Motor neuron (in vitro differentiated cells): ENCODE measurements around the gene OSBP2. TPM values are rescaled to one million over a fixed set of nuclear protein-coding genes. Genes with fewer than 3 reads are reported as not detected.

ENCODE experiments used
- ATAC-seq, 8 experiments: fragments of 200-7000 bp; cut with Tn5 transposase; replicated peaks in 6 of 8; 2 replicates each; pipeline ENCODE4 v1.8.0; 2021; ENCODE audit warnings: mild to moderate bottlenecking in 8 of 8, moderate library complexity in 8 of 8
- H3K27ac ChIP-seq, 2 donors: fragments of 250-450 bp; sonication (Bioruptor Pico); 2 replicates each; pipeline ENCODE4 v1.9.0; 2021; ENCODE audit warnings: antibody characterized with exemption in 2 of 2, mild to moderate bottlenecking in 2 of 2, moderate library complexity in 1 of 2
- H3K4me1 ChIP-seq, 2 donors: fragments of 250-450 bp; sonication (Bioruptor Pico); replicated peaks in 1 of 2; 2 replicates each; pipeline ENCODE4 v1.6.1; 2021; ENCODE audit warnings: antibody characterized with exemption in 2 of 2, mild to moderate bottlenecking in 2 of 2, moderate library complexity in 1 of 2
- H3K4me3 ChIP-seq, 5 donors: fragments of 250-450 bp; sonication (Bioruptor Pico); 2 replicates each; pipeline ENCODE4 v1.9.0; 2021; ENCODE audit warnings: antibody characterized with exemption in 5 of 5, mild to moderate bottlenecking in 5 of 5, moderate library complexity in 4 of 5
- WGBS, 10 experiments: fragments of 450-650 bp; shearing (Covaris generic); methylation state at CpG; one replicate each; pipeline ENCODE4 v1.0.0; 2022; 5-methylcytosine and 5-hydroxymethylcytosine counted together
- in situ Hi-C, 9 experiments: fragments of 400-800 bp; cut with MboI; loops; one replicate each; pipeline ENCODE4 v1.15.0; 2021; ENCODE audit warnings: low sequenced_read_pairs in 9 of 9, low pct_unique_long_range_greater_than_20kb in 2 of 9; ENCODE audit not compliant: unreplicated experiment in 9 of 9
- total RNA-seq, 8 experiments: library from RNA; unstranded; fragments of 300-600 nt; gene quantifications; 2 replicates each; pipeline versions ENCODE4 v1.2.3 to v1.2.4, GENCODE V29; 2022

Gene OSBP2
- total RNA-seq, 8 experiments from 2014 or later = 0.63 to 16.6 (median 5.4) TPM

GRCh38 chr22:30927806-30928205, 233.1 kb downstream of the OSBP2 start:
- WGBS, 10 experiments = 60 to 100% (median 98%) methylated on average over 1 to 7 of the region's 10 CpGs; no CpG with 5 or more reads in 7 of the 10 experiments

GRCh38 chr22:30928401-30928800, 233.7 kb downstream of the OSBP2 start:
- ATAC-seq = no peak
- no peak overlapping the region for H3K4me3 ChIP-seq
- H3K27ac ChIP-seq = no peak overlapping the region
- in situ Hi-C loops = loop anchor here in 1 of 9 experiments (10.0 kb wide), 1 partner anchor 164 kb away; no protein-coding TSS in a partner anchor
- no peaks in the 10 kb centered on the region for H3K4me1 ChIP-seq
- 88 to 100% (median 100%) methylated on average over 1 to 5 of the region's 6 CpGs; no CpG with 5 or more reads in 3 of the 10 experiments for WGBS, 10 experiments

More at GRCh38 chr22:30927806-30928205, 233.1 kb downstream of the OSBP2 start:
- H3K4me3 ChIP-seq = no peak overlapping the region
- no peaks in the 10 kb centered on the region for H3K4me1 ChIP-seq
- no peak overlapping the region for H3K27ac ChIP-seq
- no peak for ATAC-seq
- in situ Hi-C loops = loop anchor here in 1 of 9 experiments (10.0 kb wide), 1 partner anchor 163 kb away; no protein-coding TSS in a partner anchor

- no peak for ATAC-seq
- H3K27ac ChIP-seq = no peak overlapping the region
- in situ Hi-C loops = no loop called here
- H3K4me1 ChIP-seq = no peaks in the 10 kb centered on the region
- H3K4me3 ChIP-seq = no peak overlapping the region
- WGBS, 10 experiments = 80 to 100% (median 100%) methylated on average over 1 to 3 of the region's 3 CpGs; no CpG with 5 or more reads in 5 of the 10 experiments
These were observed 235.6 kb downstream of the OSBP2 start for GRCh38 chr22:30930228-30930627.

- no peak for ATAC-seq
- Histone ChIP-seq H3K27ac (no peak overlapping the region), H3K4me3 (no peak overlapping the region), H3K4me1 (no peaks in the 10 kb centered on the region)
- WGBS, 10 experiments = 69 to 100% (median 90%) methylated on average over 3 to 4 of the region's 4 CpGs; no CpG with 5 or more reads in 6 of the 10 experiments
- in situ Hi-C loops = no loop called here
These were observed 237.0 kb downstream of the OSBP2 start for GRCh38 chr22:30931541-30932300.

GRCh38 chr22:30932661-30933060, 238.0 kb downstream of the OSBP2 start:
- Histone ChIP-seq H3K27ac (no peak overlapping the region), H3K4me1 (no peaks in the 10 kb centered on the region), H3K4me3 (no peak overlapping the region)
- in situ Hi-C loops = no loop called here
- no peak for ATAC-seq
- 89 to 100% (median 90%) methylated on average over 4 to 6 of the region's 16 CpGs; no CpG with 5 or more reads in 7 of the 10 experiments for WGBS, 10 experiments

- Histone ChIP-seq H3K4me3 (no peak overlapping the region), H3K27ac (no peak overlapping the region), H3K4me1 (no peaks in the 10 kb centered on the region)
- WGBS, 10 experiments = 40 to 100% (median 92%) methylated on average over 1 to 4 of the region's 7 CpGs; no CpG with 5 or more reads in 4 of the 10 experiments
- ATAC-seq = no peak
- in situ Hi-C loops = no loop called here
These were observed 238.8 kb downstream of the OSBP2 start for GRCh38 chr22:30933457-30933856.

- Histone ChIP-seq H3K4me3 (no peak overlapping the region), H3K27ac (no peak overlapping the region), H3K4me1 (no peaks in the 10 kb centered on the region)
- in situ Hi-C loops = no loop called here
- no peak for ATAC-seq
- WGBS, 10 experiments = 83 to 100% (median 100%) methylated on average over 1 to 4 of the region's 8 CpGs; no CpG with 5 or more reads in 3 of the 10 experiments
These were observed 239.4 kb downstream of the OSBP2 start for GRCh38 chr22:30934053-30934452.

- ATAC-seq = no peak
- no peak overlapping the region for H3K27ac ChIP-seq
- in situ Hi-C loops = loop anchor here in 1 of 9 experiments (10.0 kb wide), 1 partner anchor 144 kb away; the partner anchor contains the start of gene SMTN
- H3K4me3 ChIP-seq = no peak overlapping the region
- 59 to 100% (median 88%) methylated on average over 1 to 5 of the region's 7 CpGs; no CpG with 5 or more reads in 5 of the 10 experiments for WGBS, 10 experiments
- H3K4me1 ChIP-seq = no peaks in the 10 kb centered on the region
These were observed 246.2 kb downstream of the OSBP2 start for GRCh38 chr22:30940685-30941362.

GRCh38 chr22:30941363-30941740, 246.7 kb downstream of the OSBP2 start:
- in situ Hi-C loops = loop anchor here in 1 of 9 experiments (10.0 kb wide), 1 partner anchor 143 kb away; the partner anchor contains the start of gene SMTN
- H3K27ac ChIP-seq = no peak overlapping the region
- 82 to 100% (median 97%) methylated on average over 1 to 7 of the region's 11 CpGs; no CpG with 5 or more reads in 6 of the 10 experiments for WGBS, 10 experiments
- ATAC-seq = no peak
- H3K4me3 ChIP-seq = no peak overlapping the region
- H3K4me1 ChIP-seq = no peaks in the 10 kb centered on the region

GRCh38 chr22:30943368-30943767, 248.7 kb downstream of the OSBP2 start:
- in situ Hi-C loops = loop anchor here in 1 of 9 experiments (10.0 kb wide), 1 partner anchor 141 kb away; the partner anchor contains the start of gene SMTN
- no peak for ATAC-seq
- Histone ChIP-seq H3K4me3 (no peak overlapping the region), H3K27ac (no peak overlapping the region), H3K4me1 (peaks cover 9 to 18% of the 10 kb centered on the region in 2 donors)
- 80 to 100% (median 97%) methylated on average over 1 to 3 of the region's 3 CpGs; no CpG with 5 or more reads in 2 of the 10 experiments for WGBS, 10 experiments

GRCh38 chr22:30944986-30945385, 250.3 kb downstream of the OSBP2 start:
- Histone ChIP-seq H3K4me3 (no peak overlapping the region), H3K27ac (no peak overlapping the region), H3K4me1 (peaks cover 9 to 20% of the 10 kb centered on the region in 2 donors)
- in situ Hi-C loops = loop anchor here in 1 of 9 experiments (10.0 kb wide), 1 partner anchor 140 kb away; the partner anchor contains the start of gene SMTN
- WGBS, 10 experiments = 67 to 100% (median 100%) methylated on average over 1 to 4 of the region's 4 CpGs; no CpG with 5 or more reads in 1 of the 10 experiments
- ATAC-seq = no peak

GRCh38 chr22:30945653-30946052, 251.0 kb downstream of the OSBP2 start:
- no peak overlapping the region for H3K4me3 ChIP-seq
- 60 to 100% (median 92%) methylated on average over 1 to 2 of the region's 2 CpGs; no CpG with 5 or more reads in 4 of the 10 experiments for WGBS, 10 experiments
- peaks cover 9 to 20% of the 10 kb centered on the region in 2 donors for H3K4me1 ChIP-seq
- in situ Hi-C loops = loop anchor here in 1 of 9 experiments (10.0 kb wide), 1 partner anchor 139 kb away; the partner anchor contains the start of gene SMTN
- no peak for ATAC-seq
- no peak overlapping the region for H3K27ac ChIP-seq
